ENCODE data around the gene CNOT3. TPM values are rescaled to one million over a fixed set of nuclear protein-coding genes. Genes with fewer than 3 reads are reported as not detected.

The CNOT3 gene
- total and polyA plus RNA-seq, 2 donors (not counting 1 experiment from before 2014, with no cell fraction given) = 28.1 to 82.1 TPM

- no peak for TF ChIP-seq EZH2 (IDR thresholded peaks at IDR 0.05; ENCODE audit: borderline replicate concordance, insufficient read depth, low read depth, low read length, poor library complexity, severe bottlenecking)
- no peak for TF ChIP-seq CTCF (IDR thresholded peaks at IDR 0.05)
- peak overlapping the region; percentile 78 for H3K27ac Mint-ChIP-seq
- intact Hi-C loops (cut with micrococcal nuclease) = no loop called here
- 98% methylated on average over 7 of the region's 16 CpGs for WGBS (ENCODE audit: insufficient coverage)
- H3K79me2 ChIP-seq (ENCODE audit: control insufficient read depth, insufficient read depth, low read length) = peaks cover 42% of the 10 kb centered on the region
- no peaks in the 10 kb centered on the region for H3K9me3 ChIP-seq (ENCODE audit: control extremely low read depth in 1 of 3, control insufficient read depth in 2 of 3, insufficient read depth in 1 of 3, low read length in 2 of 3)
- no peaks in the 10 kb centered on the region for H3K9me3 Mint-ChIP-seq (ENCODE audit: insufficient read depth)
- H3K9ac ChIP-seq (ENCODE audit: low read length) = no peak overlapping the region
- no peak overlapping the region for H2AFZ ChIP-seq (ENCODE audit: insufficient read depth, low read depth, low read length, poor library complexity, severe bottlenecking)
- DNase-seq = no peak
- POLR2A ChIA-PET = interaction anchor here (0.6 to 4.8 kb wide), 4 partner anchors 9 to 264 kb away, joined by 3 to 73 read pairs (median 4); partner anchors contain the start of genes LENG9, MBOAT7 and TSEN34
- CTCF ChIA-PET = interaction anchor here (0.5 to 4.9 kb wide), 4 partner anchors 10 to 131 kb away, joined by 3 to 30 read pairs (median 4); partner anchors contain the start of genes MBOAT7 and TSEN34
- H3K4me2 ChIP-seq (replicated peaks; ENCODE audit: low read depth, low read length, poor library complexity, severe bottlenecking) = no peak overlapping the region
- H4K20me1 ChIP-seq (ENCODE audit: control insufficient read depth, insufficient read depth, low read length, poor library complexity, severe bottlenecking) = peaks cover 35% of the 10 kb centered on the region
- peaks cover 41% of the 10 kb centered on the region for H3K4me1 Mint-ChIP-seq
- peaks cover 7 to 36% of the 10 kb centered on the region in 2 experiments for H3K36me3 ChIP-seq (replicated peaks in 1 of 2; ENCODE audit: control extremely low read depth in 1 of 2, control insufficient read depth in 1 of 2, extremely low read depth in 1 of 2, insufficient read depth in 2 of 2, low read length in 1 of 2)
- no peak for ATAC-seq (ENCODE audit: low read depth)
- H3K27ac ChIP-seq (ENCODE audit: low read length in 2 of 2) = no peak overlapping the region
- H3K4me3 Mint-ChIP-seq = peak overlapping the region; percentile 80
- no peaks in the 10 kb centered on the region for H3K27me3 Mint-ChIP-seq
- H3K4me1 ChIP-seq (ENCODE audit: control insufficient read depth in 2 of 2, insufficient read depth in 2 of 2, low read length in 2 of 2) = peaks cover 27 to 38% of the 10 kb centered on the region in 2 donors
- no peaks in the 10 kb centered on the region for H3K27me3 ChIP-seq (replicated peaks in 1 of 4; ENCODE audit: control extremely low read depth in 1 of 4, control insufficient read depth in 3 of 4, insufficient read depth in 4 of 4, low read length in 3 of 4)
- H3K4me3 ChIP-seq (ENCODE audit: control extremely low read depth in 1 of 5, extremely low read depth in 1 of 5, insufficient read depth in 1 of 5, low read depth in 2 of 5, low read length in 4 of 5) = no peak overlapping the region
Measured at GRCh38 chr19:54199401-54199800, 61.8 kb downstream of the CNOT3 start.

- 2% methylated on average over 18 of the region's 28 CpGs for WGBS (ENCODE audit: insufficient coverage)
- POLR2A ChIA-PET = interaction anchor here (0.7 to 4.8 kb wide), 5 partner anchors 11 to 188 kb away, joined by 4 to 73 read pairs (median 5); partner anchors contain the start of genes LENG1, MBOAT7, PRPF31 and TFPT
- Mint-ChIP-seq H3K27ac (peak overlapping the region; percentile 98), H3K27me3 (no peaks in the 10 kb centered on the region), H3K4me1 (peaks cover 55% of the 10 kb centered on the region), H3K4me3 (peak overlapping the region; percentile 96), H3K9me3 (ENCODE audit: insufficient read depth) (no peaks in the 10 kb centered on the region)
- ATAC-seq (ENCODE audit: low read depth) (no peak), DNase-seq (no peak)
- Histone ChIP-seq H3K27ac (ENCODE audit: low read length in 2 of 2) (peak overlapping the region; percentile 75 to 95), H3K9me3 (ENCODE audit: control extremely low read depth in 1 of 3, control insufficient read depth in 2 of 3, insufficient read depth in 1 of 3, low read length in 2 of 3) (no peaks in the 10 kb centered on the region), H3K36me3 (replicated peaks in 1 of 2; ENCODE audit: control extremely low read depth in 1 of 2, control insufficient read depth in 1 of 2, extremely low read depth in 1 of 2, insufficient read depth in 2 of 2, low read length in 1 of 2) (peaks cover 7 to 51% of the 10 kb centered on the region in 2 experiments), H2AFZ (ENCODE audit: insufficient read depth, low read depth, low read length, poor library complexity, severe bottlenecking) (peak overlapping the region; percentile 85), H4K20me1 (ENCODE audit: control insufficient read depth, insufficient read depth, low read length, poor library complexity, severe bottlenecking) (peaks cover 54% of the 10 kb centered on the region), H3K27me3 (replicated peaks in 1 of 4; ENCODE audit: control extremely low read depth in 1 of 4, control insufficient read depth in 3 of 4, insufficient read depth in 4 of 4, low read length in 3 of 4) (no peaks in the 10 kb centered on the region), H3K4me2 (replicated peaks; ENCODE audit: low read depth, low read length, poor library complexity, severe bottlenecking) (peak overlapping the region; percentile 88), H3K4me1 (ENCODE audit: control insufficient read depth in 2 of 2, insufficient read depth in 2 of 2, low read length in 2 of 2) (peaks cover 38 to 47% of the 10 kb centered on the region in 2 donors), H3K79me2 (ENCODE audit: control insufficient read depth, insufficient read depth, low read length) (peaks cover 60% of the 10 kb centered on the region), H3K4me3 (ENCODE audit: control extremely low read depth in 1 of 5, extremely low read depth in 1 of 5, insufficient read depth in 1 of 5, low read depth in 2 of 5, low read length in 4 of 5) (peak overlapping the region; percentile 64 to 100 (median 95)), H3K9ac (ENCODE audit: low read length) (peak overlapping the region; percentile 96)
- CTCF ChIA-PET = interaction anchor here (0.6 to 4.9 kb wide), 3 partner anchors 12 to 805 kb away, joined by 3 to 30 read pairs (median 3); partner anchors contain the start of genes MBOAT7 and TSEN34
- intact Hi-C loops (cut with micrococcal nuclease) = loop anchor here (1.0 to 5.0 kb wide), 3 partner anchors 39 to 1476 kb away; partner anchors contain the start of genes EPN1 and LENG8
- no peak for TF ChIP-seq CTCF (IDR thresholded peaks at IDR 0.05)
- TF ChIP-seq EZH2 (IDR thresholded peaks at IDR 0.05; ENCODE audit: borderline replicate concordance, insufficient read depth, low read depth, low read length, poor library complexity, severe bottlenecking) = no peak
Measured at GRCh38 chr19:54201172-54201701, 63.7 kb downstream of the CNOT3 start.
